ENCODE data around the gene EIF1AD.

DNA sequence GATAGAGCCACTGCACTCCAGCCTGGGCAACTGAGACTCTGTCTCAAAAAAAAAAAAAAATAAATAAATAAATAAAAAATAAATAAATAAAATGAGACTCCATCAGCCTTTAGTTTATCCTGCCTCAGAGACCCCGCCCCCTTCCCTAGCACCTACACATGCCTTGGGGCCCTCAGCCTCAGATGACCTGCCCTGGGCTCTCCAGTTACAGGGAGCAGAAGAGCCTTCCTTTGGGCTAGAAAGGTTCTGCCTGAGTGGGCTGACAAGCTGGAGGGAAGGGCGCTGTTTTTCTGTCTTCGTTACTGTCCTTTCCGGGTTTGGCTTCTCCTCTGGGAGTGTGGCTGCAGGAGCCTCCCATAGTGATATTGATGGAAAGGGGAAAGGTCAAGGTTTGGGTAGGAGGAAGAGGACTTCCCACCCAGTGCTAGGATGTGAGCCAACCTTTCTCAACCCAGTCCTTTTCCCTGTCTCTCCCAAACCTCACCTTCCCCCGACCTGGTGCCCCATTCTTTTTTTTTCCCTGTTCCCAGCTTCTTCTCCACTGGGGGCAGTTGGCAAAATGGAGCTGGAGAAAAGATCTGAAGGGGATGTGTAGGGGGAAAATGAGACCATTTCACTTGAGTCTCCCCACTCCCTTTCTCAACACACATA lies 48.7 kb upstream of the EIF1AD start:
- TF ChIP-seq, protein P1, sequence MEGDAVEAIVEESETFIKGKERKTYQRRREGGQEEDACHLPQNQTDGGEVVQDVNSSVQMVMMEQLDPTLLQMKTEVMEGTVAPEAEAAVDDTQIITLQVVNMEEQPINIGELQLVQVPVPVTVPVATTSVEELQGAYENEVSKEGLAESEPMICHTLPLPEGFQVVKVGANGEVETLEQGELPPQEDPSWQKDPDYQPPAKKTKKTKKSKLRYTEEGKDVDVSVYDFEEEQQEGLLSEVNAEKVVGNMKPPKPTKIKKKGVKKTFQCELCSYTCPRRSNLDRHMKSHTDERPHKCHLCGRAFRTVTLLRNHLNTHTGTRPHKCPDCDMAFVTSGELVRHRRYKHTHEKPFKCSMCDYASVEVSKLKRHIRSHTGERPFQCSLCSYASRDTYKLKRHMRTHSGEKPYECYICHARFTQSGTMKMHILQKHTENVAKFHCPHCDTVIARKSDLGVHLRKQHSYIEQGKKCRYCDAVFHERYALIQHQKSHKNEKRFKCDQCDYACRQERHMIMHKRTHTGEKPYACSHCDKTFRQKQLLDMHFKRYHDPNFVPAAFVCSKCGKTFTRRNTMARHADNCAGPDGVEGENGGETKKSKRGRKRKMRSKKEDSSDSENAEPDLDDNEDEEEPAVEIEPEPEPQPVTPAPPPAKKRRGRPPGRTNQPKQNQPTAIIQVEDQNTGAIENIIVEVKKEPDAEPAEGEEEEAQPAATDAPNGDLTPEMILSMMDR (conservative IDR thresholded peaks at IDR 0.05) = no peak
- no peak for TF ChIP-seq EZH2 (IDR thresholded peaks at IDR 0.05; ENCODE audit: low read depth)

Data from PC-9 (cell line).